Kidney epithelial cell (primary cell): ENCODE results near the gene NEK3. TPM values are rescaled to one million over a fixed set of nuclear protein-coding genes. Genes with fewer than 3 reads are reported as not detected.

Experiments used
- DNase-seq: peaks from one replicate; pipeline ENCODE4 v3.0.0-alpha.2; 2010; ENCODE audit warnings: low read depth
- H3K27me3 ChIP-seq: 2 replicates; pipeline ENCODE4 v1.6.0; 2011; ENCODE audit warnings: low read length; ENCODE audit not compliant: control insufficient read depth, insufficient read depth
- H3K36me3 ChIP-seq: 2 replicates; pipeline ENCODE4 v1.5.1; 2011; ENCODE audit warnings: low read length; ENCODE audit not compliant: control insufficient read depth, insufficient read depth
- H3K4me3 ChIP-seq: 2 replicates; pipeline ENCODE4 v1.5.1; 2011; ENCODE audit warnings: low read depth, mild to moderate bottlenecking, control low read depth, low read length
- total RNA-seq: library from RNA; depleted of rRNA; stranded (reverse); fragments of >200 nt; gene quantifications from 2 replicates; pipeline ENCODE4 v1.2.3, GENCODE V29; 2015
- TF ChIP-seq, protein P1 (sequence below): IDR thresholded peaks from 2 replicates; pipeline ENCODE4 v1.5.1; 2011; ENCODE audit warnings: mild to moderate bottlenecking, moderate library complexity, low read length, control low read depth, inconsistent platforms; ENCODE audit not compliant: insufficient read depth, poor library complexity, severe bottlenecking

The NEK3 gene
- total RNA-seq, 1 donor from 2014 or later, result 9.9 TPM

DNA sequence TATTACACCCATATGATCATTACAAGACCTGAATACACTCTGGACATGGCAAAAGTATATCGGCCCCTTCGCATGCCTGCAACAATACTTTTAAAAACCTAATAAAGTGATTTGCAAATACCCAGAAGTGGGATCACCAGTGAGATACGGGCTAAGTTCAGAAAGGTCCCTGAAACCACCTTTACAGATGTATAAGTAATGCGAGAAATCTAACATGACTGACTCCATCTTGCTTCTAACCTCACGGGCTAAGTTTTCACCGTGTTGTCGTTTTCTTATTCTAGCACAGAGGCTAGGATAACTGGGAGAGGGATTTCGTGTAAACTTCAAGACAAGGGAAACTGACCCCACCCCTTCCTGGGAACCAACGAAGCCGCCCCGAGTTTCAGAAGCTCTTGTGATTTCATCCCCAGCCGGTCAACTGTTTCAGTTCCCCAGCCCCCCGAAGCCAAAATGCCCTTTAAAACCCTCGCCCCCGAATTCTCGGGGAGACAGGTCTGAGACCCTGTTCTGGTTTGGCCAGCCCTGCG, 703 bp downstream of the NEK3 start:
- H3K36me3 ChIP-seq, result no peaks in the 10 kb centered on the region
- DNase-seq, result no peak
- peak overlapping the region; percentile 72 for H3K4me3 ChIP-seq
- TF ChIP-seq, protein P1, sequence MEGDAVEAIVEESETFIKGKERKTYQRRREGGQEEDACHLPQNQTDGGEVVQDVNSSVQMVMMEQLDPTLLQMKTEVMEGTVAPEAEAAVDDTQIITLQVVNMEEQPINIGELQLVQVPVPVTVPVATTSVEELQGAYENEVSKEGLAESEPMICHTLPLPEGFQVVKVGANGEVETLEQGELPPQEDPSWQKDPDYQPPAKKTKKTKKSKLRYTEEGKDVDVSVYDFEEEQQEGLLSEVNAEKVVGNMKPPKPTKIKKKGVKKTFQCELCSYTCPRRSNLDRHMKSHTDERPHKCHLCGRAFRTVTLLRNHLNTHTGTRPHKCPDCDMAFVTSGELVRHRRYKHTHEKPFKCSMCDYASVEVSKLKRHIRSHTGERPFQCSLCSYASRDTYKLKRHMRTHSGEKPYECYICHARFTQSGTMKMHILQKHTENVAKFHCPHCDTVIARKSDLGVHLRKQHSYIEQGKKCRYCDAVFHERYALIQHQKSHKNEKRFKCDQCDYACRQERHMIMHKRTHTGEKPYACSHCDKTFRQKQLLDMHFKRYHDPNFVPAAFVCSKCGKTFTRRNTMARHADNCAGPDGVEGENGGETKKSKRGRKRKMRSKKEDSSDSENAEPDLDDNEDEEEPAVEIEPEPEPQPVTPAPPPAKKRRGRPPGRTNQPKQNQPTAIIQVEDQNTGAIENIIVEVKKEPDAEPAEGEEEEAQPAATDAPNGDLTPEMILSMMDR, result no peak
- no peaks in the 10 kb centered on the region for H3K27me3 ChIP-seq

DNA sequence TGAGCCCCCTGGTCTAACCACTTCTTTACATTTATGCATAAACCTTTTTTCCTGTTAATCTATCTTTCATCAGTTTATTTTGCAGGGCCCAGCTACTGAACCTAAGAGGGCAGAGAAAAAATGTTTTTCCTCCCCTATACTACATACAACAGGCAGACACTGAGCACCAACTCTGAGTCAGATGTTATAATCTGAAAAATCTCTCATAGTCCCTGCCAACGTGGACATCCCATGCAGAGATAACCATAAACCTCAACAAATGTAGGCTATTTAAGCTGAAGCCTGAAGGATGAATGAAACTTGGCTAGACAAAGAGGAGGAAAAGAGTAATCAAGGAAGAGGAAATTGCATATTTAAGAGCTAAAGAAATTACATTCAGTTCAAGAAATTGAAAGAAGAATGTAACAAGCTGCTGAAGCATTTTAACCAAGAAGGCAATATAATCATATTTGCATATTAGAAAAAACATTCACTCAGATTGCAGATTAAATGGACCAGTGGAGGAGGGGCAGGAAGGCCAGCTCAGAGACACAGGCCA, 2.6 kb downstream of the NEK3 start:
- DNase-seq, result no peak
- H3K36me3 ChIP-seq, result no peaks in the 10 kb centered on the region
- H3K27me3 ChIP-seq, result no peaks in the 10 kb centered on the region
- no peak overlapping the region for H3K4me3 ChIP-seq
- TF ChIP-seq, protein P1, result no peak

DNA sequence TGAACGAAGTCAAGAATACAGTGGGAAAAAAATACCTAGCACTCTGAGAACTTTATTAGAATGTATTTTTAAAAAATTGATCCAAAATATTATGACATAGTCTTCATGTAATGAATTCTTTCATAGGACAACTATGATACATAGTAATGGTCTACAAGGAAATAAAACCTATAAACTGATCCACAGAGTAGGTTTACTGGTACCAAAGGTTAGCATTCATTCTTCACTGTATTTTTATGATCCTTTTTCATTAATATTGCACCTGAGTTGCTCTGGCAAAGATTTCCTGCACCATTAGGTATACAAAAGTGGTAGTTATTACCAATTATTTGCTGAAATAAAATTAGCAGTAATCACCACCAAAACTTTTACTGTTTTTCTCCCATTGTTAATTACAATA, 4.2 kb downstream of the NEK3 start:
- Histone ChIP-seq H3K36me3 (no peaks in the 10 kb centered on the region), H3K27me3 (no peaks in the 10 kb centered on the region), H3K4me3 (no peak overlapping the region)
- no peak for DNase-seq
- TF ChIP-seq, protein P1, result no peak

DNA sequence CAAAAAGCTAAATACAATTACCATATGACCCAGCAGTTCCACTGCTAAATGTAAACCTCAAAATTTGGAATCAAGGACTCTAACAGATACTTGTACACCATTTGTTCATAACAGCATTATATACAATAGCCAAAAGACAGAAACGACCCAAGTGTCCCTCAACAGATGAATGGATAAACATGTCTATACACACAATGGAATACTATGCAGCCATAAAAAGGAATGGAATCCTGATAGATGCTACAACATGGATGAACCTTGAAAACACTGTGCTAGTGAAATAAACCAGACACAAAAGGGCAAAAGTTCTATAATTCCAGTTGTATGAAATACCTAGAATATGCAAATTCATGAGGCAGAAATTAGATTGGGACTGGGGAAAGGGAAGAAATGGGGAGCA, 12.2 kb downstream of the NEK3 start:
- no peaks in the 10 kb centered on the region for H3K36me3 ChIP-seq
- TF ChIP-seq, protein P1, result no peak
- DNase-seq, result no peak
- H3K27me3 ChIP-seq, result no peaks in the 10 kb centered on the region
- H3K4me3 ChIP-seq, result no peak overlapping the region

DNA sequence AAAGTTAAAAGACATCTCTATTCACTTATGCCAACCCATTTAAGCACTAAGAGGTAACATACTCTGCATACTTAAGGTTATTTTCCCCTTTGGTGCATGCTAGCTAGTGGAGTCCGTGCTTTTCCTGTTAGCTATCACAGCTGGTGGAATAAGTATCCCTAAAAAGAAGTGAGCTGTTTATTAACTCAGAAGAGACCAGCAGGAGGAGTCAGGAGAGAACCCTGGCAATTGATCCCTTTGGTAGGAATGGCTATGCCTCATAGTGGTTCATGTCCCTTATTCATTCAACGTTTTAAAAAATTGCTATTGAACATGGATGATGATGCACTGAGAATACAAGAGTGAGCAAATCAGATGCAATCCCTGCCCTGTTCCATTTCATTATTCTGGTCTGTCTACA, 18.1 kb downstream of the NEK3 start:
- no peaks in the 10 kb centered on the region for H3K27me3 ChIP-seq
- peaks cover 1% of the 10 kb centered on the region for H3K36me3 ChIP-seq
- DNase-seq, result no peak
- no peak overlapping the region for H3K4me3 ChIP-seq
- TF ChIP-seq, protein P1, result no peak

DNA sequence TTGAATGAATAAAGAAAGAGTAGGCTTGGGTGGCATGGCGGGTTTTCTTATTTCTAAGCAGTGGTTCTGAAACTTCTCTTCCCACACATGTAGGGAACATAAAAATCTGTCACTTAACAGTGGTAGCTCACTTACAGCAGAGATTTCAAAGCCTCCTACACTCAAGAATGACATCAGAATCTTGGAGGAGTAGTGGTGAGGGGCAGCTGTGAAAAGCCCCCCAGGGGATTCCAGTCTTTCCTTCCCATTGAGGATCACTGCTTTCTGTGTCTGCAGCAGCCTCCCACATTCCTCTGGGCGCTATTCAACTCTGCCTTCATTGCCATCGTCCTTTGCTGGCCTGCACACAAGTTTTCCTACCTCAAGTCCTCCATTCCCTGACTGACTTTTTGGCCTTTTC, 21.9 kb downstream of the NEK3 start:
- Histone ChIP-seq H3K27me3 (no peaks in the 10 kb centered on the region), H3K4me3 (no peak overlapping the region), H3K36me3 (peaks cover 1% of the 10 kb centered on the region)
- DNase-seq, result no peak
- TF ChIP-seq, protein P1, result no peak
